GM12891 (cell line): Measurements from ENCODE around the gene C6orf136.
A peak's percentile ranks its signal among the peaks of the same experiment; 100 is the strongest.

Source experiments
- DNase-seq: peaks from one replicate; pipeline ENCODE4 v3.0.0; 2011; ENCODE audit warnings: low spot score; ENCODE audit not compliant: insufficient read length
- FAIRE-seq: peaks from 2 replicates; lab custom pipeline; 2011; peaks lifted over from hg19 to GRCh38; lab: Jason Lieb, UNC
- PAX5 ChIP-seq: IDR thresholded peaks from 2 replicates; pipeline ENCODE4 v1.6.1; 2011; ENCODE audit warnings: low read length, moderate library complexity, mild to moderate bottlenecking; ENCODE audit not compliant: insufficient read depth, severe bottlenecking
- POLR2A ChIP-seq: IDR thresholded peaks from 2 replicates; pipeline ENCODE4 v1.6.1; 2011; ENCODE audit warnings: low read depth, low read length, control low read depth
- POLR2AphosphoS5 ChIP-seq: IDR thresholded peaks from 2 replicates; pipeline ENCODE4 v1.6.1; 2011; ENCODE audit warnings: low read depth, low read length, control low read depth
- POU2F2 ChIP-seq: IDR thresholded peaks from 2 replicates; pipeline ENCODE4 v1.6.1; 2011; ENCODE audit warnings: low read depth, mild to moderate bottlenecking, control low read depth, low read length, moderate library complexity
- SPI1 ChIP-seq: IDR thresholded peaks from 2 replicates; pipeline ENCODE4 v1.6.1; 2011; ENCODE audit warnings: low read depth, low read length, control low read depth
- TAF1 ChIP-seq: IDR thresholded peaks from 2 replicates; pipeline ENCODE4 v1.6.1; 2011; ENCODE audit warnings: low read depth, low read length, control low read depth

C6orf136 gene

DNA sequence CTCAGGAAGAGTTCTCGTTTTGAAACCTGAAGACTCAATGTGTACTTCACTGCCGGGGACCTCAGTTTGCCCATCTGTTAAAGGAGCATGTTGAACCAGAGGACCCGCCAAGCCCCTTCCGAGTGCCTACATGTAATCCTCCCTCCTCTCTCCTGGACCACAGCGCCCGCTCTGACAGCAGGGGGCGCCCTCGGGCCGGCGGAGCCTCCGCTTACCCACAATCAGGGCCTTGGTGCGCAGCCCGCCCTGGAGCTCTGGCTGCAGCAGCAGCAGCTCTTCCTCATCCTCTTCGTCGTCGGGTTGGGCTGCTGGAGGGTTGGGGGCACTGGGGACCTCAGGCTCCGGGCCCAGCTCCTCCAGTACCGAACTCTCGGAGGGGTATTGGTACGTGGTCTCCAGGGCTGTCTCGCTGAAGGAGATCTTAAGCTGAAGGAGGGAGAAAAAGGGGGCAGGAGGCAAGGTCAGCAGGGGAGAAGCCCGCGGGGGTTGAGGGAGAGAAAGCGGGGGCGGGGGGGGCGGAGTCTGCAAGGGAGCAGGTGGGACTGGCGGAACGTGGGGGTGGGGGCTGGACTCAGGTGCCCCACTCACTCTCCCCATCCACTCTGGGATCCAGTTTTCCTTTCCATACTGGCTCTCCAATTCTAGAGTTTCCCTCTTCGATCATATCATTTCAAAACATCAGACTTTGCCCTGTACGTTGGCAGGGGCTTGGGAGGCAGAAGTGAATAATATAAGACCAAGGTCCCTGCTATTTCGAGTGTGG, 32.2 kb downstream of the C6orf136 start:
- TF ChIP-seq POLR2AphosphoS5 (no peak), POLR2A (no peak), SPI1 (no peak), PAX5 (no peak), TAF1 (no peak), POU2F2 (no peak)
- peak; percentile 77 for DNase-seq
- peak; percentile 76 for FAIRE-seq

DNA sequence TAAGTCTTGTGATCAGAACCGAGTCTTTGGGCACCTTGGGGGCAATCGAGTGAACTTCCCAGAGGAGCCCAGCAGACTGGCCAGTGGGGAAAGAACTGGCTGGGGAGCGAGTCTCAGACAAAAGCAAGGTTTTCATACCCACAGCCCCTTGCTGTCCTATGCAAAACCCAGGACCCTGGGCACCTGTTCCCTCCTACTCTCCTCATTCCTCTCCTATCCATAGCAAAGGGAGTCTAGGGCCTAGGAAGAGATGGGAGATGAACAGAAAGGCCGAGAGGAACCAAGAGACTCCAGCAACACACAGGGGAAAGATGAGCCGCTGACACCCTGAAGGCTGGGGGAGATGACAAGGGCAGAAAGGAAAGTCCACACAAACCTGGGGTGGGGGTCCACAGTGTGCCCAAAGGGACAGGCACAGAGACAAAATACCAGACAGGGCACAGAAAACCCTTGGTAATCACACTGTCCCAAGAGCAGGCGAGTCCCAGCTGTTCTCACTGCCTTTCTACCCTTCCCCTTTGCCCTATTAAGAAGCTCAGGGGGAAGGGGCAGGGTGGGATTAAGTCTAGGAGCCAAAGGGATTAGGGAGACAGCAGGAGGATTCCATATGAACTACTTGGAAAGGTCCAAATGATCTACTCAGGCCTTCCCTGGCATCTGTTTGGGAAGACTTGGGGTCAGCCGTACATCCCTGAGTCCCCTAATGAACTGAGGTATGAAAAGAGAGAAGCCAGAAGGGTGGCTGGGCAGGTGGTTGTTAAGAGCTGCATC, 33.0 kb downstream of the C6orf136 start:
- TF ChIP-seq TAF1 (no peak), POLR2AphosphoS5 (no peak), POLR2A (no peak), PAX5 (no peak), SPI1 (no peak), POU2F2 (no peak)
- FAIRE-seq (no peak), DNase-seq (no peak)

DNA sequence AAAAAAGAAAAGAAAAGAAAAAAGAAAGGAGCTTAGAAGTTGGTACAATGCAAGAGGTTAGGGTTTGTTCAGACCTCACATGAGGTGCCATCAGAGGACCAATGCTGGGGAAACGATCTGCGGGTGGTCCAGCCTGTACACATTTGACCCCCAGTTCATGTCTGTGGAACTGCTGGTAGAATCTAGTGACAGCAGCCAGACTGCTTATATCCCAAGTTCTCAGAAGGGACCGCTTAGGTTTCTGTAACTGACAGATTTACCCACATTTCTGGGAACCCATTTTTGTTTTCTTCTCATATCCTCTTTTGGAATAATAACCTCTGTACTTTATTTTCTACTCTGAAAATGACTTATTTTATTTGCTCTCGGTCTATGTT, 34.8 kb downstream of the C6orf136 start:
- no peak for TF ChIP-seq PAX5
- peak; percentile 62 for TF ChIP-seq SPI1
- DNase-seq (no peak), FAIRE-seq (no peak)

DNA sequence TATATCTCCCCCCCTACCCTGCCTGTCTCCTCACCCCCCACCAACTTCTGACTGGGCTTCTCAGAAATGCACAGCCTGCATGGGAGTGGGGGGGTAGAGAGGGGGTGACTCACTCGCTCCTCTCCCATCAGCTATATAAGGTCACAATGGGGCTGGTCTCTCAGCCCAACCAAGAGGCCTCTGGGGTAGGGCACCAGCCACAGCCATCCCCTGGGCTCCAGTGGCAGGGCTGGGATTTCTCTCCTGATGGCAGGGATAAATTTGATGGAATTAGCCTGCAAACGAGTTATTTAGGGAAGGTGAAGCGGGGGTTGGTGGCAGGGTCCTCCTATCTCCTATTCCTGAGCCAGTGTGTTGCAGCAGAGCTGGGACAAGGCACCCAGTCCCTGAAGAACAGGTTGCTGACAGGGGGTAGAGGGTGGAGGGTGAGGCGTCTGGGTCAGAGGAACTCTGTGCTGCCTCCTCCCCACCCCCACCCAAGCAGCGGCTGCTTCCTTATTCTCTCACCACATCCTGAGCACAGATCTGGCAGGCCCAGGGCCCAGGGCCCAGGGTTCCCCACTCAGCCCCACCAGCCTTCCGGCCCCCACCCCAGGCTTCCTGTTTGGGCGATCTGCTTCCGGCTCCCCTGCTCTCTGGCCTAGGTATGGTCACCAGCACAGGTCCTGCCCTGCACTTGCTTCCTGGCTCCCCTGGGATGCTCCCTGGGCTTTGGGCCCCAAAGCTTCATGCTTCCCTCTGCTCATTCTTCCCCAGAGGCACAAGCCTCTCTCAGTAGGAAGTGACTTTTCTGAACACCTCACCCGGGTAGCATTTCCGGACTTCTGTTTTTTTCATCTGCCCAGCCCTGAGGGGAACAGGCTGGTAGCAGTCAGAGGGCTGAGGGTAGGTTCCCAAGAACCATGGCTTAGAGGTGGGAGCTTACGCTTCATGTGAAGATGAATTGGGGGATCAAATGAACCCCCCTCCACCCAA, 35.5 kb downstream of the C6orf136 start:
- FAIRE-seq (peak; percentile 79), DNase-seq (peak; percentile 77)

DNA sequence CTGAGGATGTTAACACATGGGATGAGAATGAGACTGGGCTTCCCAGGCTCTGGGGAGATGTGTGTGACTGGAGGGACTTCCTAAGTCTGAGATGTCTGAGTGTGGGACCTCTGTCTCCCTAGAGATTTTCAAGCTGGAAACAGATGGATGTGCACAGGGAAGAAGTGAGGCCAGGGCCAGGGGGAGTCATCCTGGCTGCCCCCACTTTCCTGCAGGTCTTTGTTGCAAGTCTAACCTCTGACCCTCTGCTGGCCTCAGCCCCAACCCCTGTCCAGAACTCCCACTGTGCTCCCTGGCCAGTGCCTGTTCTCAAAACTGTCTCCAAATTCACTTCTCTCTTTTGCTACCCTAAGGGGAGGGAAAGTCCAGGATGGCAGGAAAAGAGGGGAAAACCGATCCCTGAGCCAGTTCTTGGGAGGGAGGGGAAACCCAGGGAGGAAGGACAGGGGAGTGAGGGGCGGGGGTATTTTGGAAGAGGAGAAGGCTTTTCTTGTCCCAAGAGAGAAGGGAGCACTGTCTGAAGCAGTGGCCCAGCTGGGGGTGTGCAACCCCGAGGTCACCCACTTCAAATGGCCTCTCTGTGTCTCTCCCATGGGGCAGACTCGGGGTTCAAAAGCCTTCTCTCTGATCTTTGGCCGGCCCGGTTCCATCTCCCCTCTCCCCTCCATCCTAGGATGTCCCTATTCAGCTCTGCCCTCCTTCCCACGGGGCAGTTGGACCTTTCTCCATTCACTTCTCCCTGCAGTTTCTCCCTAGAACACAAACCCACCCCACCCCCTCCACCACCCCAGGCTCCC, 36.4 kb downstream of the C6orf136 start:
- TF ChIP-seq TAF1: no peak
- 0 out of 2 replicates have a peak, but pooled peaks have one; percentile 10 for TF ChIP-seq SPI1
- FAIRE-seq (no peak), DNase-seq (no peak)

More for the DNA sequence above, 35.5 kb downstream of the C6orf136 start:
- peak; percentile 70 for TF ChIP-seq SPI1
- TF ChIP-seq TAF1: peak; percentile 65
- no peak for TF ChIP-seq PAX5
- peak; percentile 68 for TF ChIP-seq POLR2AphosphoS5
- peak; percentile 29; the same call in 1 of the 2 replicates for TF ChIP-seq POU2F2
- peak; percentile 70; the same call in 1 of the 2 replicates for TF ChIP-seq POLR2A

DNA sequence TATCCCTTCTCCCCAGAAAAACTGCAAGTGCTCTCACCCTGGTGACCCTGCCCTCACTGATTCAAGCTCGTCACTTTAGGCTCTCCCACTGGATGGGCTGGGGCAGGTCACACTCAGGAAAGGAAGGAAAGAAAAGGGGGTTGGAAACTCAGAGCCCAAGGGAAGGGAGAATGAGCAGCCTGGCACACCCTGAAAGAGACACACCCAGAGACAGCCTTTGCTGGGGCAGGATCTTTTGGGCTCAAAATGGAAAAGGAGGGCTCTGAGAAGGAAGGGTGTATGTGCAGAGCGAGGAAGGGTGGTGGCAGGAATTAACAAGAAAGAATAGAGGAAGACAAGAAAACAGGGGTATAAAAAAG, 37.0 kb downstream of the C6orf136 start:
- DNase-seq (no peak), FAIRE-seq (no peak)
- no peak for TF ChIP-seq POLR2A
- no peak for TF ChIP-seq SPI1
- no peak for TF ChIP-seq POU2F2
- no peak for TF ChIP-seq POLR2AphosphoS5

DNA sequence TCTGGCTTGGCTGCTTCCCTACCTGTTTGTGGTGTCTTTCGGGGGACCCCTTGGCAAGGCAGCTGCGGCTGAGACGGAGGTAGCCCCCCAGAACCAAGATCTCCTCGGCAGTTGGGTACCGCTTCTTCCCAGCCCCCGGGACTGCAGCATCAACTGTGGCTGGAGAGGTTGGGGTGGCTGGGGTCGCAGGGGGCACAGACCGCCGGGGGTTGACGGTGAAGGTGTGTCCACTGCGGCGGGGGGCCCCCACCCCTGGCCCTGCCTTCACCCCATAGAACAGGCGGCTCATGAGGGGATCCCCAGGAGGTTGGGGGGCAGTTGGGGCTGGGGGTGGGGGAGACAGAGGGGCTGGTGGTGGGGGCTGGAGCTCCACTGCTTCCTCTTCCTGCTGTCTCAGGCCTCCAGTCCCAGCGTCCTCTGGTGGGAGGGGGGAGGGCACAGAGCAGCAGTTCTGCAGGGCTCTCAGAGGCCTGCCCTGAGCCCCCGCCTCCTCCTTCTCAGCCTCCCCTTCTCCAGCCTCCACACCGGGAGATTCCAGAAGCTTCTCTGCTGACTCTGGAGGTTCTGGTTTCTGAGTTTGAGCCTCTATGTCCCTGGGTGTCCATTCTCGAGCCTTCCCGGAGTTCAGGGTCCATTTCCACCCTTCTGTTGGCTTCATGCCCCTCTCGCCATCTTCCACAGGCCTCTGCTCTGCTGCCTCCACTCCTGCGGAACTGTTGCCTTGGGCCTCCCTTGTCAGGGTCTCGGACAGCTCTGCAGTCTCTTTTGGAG, 37.6 kb downstream of the C6orf136 start:
- TF ChIP-seq POLR2A: no peak
- TF ChIP-seq SPI1: no peak
- TF ChIP-seq POU2F2: no peak
- no peak for TF ChIP-seq POLR2AphosphoS5
- TF ChIP-seq PAX5: no peak
- no peak for TF ChIP-seq TAF1
- peak; percentile 48 for DNase-seq

DNA sequence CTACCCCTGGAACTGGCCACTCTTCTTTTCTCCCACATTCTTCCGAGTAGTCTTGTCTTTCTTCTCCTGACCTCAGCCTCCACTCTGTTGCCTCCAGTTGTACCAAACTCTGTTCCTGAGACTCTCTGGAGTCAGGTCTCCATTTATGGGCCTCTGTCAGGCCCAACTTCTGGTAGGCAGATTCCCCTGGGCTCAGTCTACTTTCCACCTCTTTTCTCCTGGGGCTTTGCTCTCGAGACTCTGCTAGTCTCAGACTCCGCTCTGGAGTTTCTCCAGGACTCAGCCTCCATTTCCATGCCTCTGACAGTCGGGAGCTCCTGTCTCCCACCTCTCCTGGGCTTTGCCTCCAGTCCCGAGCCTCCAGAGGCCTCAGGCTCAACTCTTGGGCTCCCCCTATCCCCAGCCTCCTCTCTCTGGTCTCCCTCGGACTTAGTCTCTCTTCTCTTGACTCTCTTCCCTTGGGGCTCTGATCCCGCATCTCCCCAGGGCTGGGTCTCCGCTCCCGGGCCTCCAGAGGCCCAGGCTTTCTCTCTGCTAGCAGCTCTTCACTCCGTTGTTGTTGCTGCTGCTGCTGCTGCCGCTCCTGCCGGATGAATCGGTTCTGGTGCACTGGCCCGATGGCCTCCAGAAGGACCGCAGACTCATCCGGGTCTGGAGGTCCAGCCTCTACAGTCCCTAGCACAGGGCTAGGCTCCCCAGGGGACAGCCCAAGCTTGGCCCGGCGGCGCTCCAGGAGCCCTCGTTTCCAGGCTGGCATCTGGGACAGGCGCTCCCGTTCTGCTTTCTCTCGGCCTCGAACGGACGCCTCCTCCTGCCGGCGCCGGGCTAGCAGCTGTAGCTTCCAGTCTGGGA, 38.5 kb downstream of the C6orf136 start:
- TF ChIP-seq PAX5 (no peak), POU2F2 (no peak), SPI1 (no peak), TAF1 (no peak), POLR2AphosphoS5 (no peak), POLR2A (no peak)
- no peak for DNase-seq
- no peak for FAIRE-seq

More for the DNA sequence above, 37.6 kb downstream of the C6orf136 start:
- no peak for FAIRE-seq
